GM23248 (cell line): ENCODE data around the gene MYL4. TPM values are rescaled to one million over a fixed set of nuclear protein-coding genes. Genes with fewer than 3 reads are reported as not detected.
A peak's percentile ranks its signal among the peaks of the same experiment; 100 is the strongest.

Experiments used
- DNase-seq: peaks from one replicate; pipeline ENCODE4 v3.0.0-alpha.2; 2015
- H2AFZ ChIP-seq: fragments of 200-600 bp; sonication (generic); 2 replicates; pipeline ENCODE4 v1.6.1; 2016; ENCODE audit warnings: antibody characterized with exemption
- H3F3A ChIP-seq: fragments of 200-600 bp; sonication (generic); 2 replicates; pipeline ENCODE4 v1.6.1; 2016; ENCODE audit warnings: mild to moderate bottlenecking, antibody characterized with exemption, mixed run types; ENCODE audit not compliant: insufficient read depth
- H3K27ac ChIP-seq: fragments of 200-600 bp; sonication (generic); 2 replicates; pipeline ENCODE4 v1.5.1; 2016; ENCODE audit warnings: mild to moderate bottlenecking
- H3K27me3 ChIP-seq: fragments of 200-600 bp; sonication (generic); replicated peaks from 2 replicates; pipeline ENCODE4 v1.6.1; 2016; ENCODE audit warnings: mild to moderate bottlenecking; ENCODE audit not compliant: insufficient read depth
- H3K36me3 ChIP-seq: fragments of 200-600 bp; sonication (generic); 2 replicates; pipeline ENCODE4 v1.6.1; 2016; ENCODE audit warnings: low read depth, mild to moderate bottlenecking
- H3K4me1 ChIP-seq: fragments of 200-600 bp; sonication (generic); 2 replicates; pipeline ENCODE4 v1.6.1; 2016; ENCODE audit warnings: mild to moderate bottlenecking; ENCODE audit not compliant: insufficient read depth
- H3K4me2 ChIP-seq: fragments of 200-600 bp; sonication (generic); one replicate; pipeline ENCODE4 v1.6.1; 2016; ENCODE audit warnings: mild to moderate bottlenecking; ENCODE audit not compliant: unreplicated experiment
- H3K4me3 ChIP-seq: fragments of 200-600 bp; sonication (generic); 2 replicates; pipeline ENCODE4 v1.5.1; 2016; ENCODE audit warnings: mild to moderate bottlenecking
- H3K79me2 ChIP-seq: fragments of 200-600 bp; sonication (generic); 2 replicates; pipeline ENCODE4 v1.6.1; 2016; ENCODE audit warnings: mild to moderate bottlenecking; ENCODE audit not compliant: insufficient read depth
- H3K9ac ChIP-seq: fragments of 200-600 bp; sonication (generic); 2 replicates; pipeline ENCODE4 v1.6.1; 2016; ENCODE audit warnings: mild to moderate bottlenecking
- H3K9me2 ChIP-seq: fragments of 200-600 bp; sonication (generic); 2 replicates; pipeline ENCODE4 v1.6.1; 2016; ENCODE audit warnings: mixed run types, mild to moderate bottlenecking, moderate library complexity; ENCODE audit not compliant: insufficient read depth
- H3K9me3 ChIP-seq: fragments of 200-600 bp; sonication (generic); one replicate; pipeline ENCODE4 v1.6.1; 2017; ENCODE audit warnings: low read depth
- H4K20me1 ChIP-seq: fragments of 200-600 bp; sonication (generic); 2 replicates; pipeline ENCODE4 v1.6.0; 2016; ENCODE audit not compliant: insufficient read depth
- EZH2 ChIP-seq: fragments of 200-600 bp; sonication (generic); IDR thresholded peaks from 2 replicates; pipeline ENCODE4 v1.6.1; 2018; ENCODE audit warnings: antibody characterized with exemption, mild to moderate bottlenecking; ENCODE audit not compliant: insufficient read depth, poor library complexity, severe bottlenecking
- EZH2phosphoT487 ChIP-seq: fragments of 200-600 bp; sonication (generic); IDR thresholded peaks from 2 replicates; pipeline ENCODE4 v1.6.1; 2018; ENCODE audit warnings: antibody characterized with exemption, moderate library complexity, mild to moderate bottlenecking, low read depth; ENCODE audit not compliant: insufficient read depth
- WGBS, 2 experiments: methylation state at CpG; one replicate each; pipeline ENCODE4 v1.1.6; 2015 to 2017; ENCODE audit warnings: low lambda C conversion rate in 2 of 2, low coverage in 1 of 2; ENCODE audit errors: missing lambda C conversion rate in 2 of 2; 5-methylcytosine and 5-hydroxymethylcytosine counted together
- in situ Hi-C: fragments of 300-500 bp; cut with MboI; formaldehyde crosslinking; loops from 2 replicates; pipeline ENCODE4 v1.15.0; 2020
- polyA plus RNA-seq: library from polyadenylated mRNA; unstranded; fragments of >200 nt; fragmentation: Nextera tagmentation; extraction: Ambion mirVana; gene quantifications from 2 replicates; pipeline ENCODE4 v1.2.1, GENCODE V29; 2016
- total RNA-seq: library from RNA; depleted of rRNA; stranded (reverse); fragments of >200 nt; shearing (Covaris generic); gene quantifications from 2 replicates; pipeline ENCODE4 v1.2.3, GENCODE V29; 2014

Gene MYL4
- total and polyA plus RNA-seq, 2 experiments from 2014 or later: not detected

GRCh38 chr17:47199627-47200324, 9.4 kb upstream of the MYL4 start:
- Histone ChIP-seq H3K27ac (no peak overlapping the region), H2AFZ (no peak overlapping the region), H3K27me3 (no peaks in the 10 kb centered on the region), H3K79me2 (no peaks in the 10 kb centered on the region), H3K9ac (no peak overlapping the region), H3K9me3 (no peaks in the 10 kb centered on the region), H3K4me2 (no peak overlapping the region), H3K4me1 (peaks cover 12% of the 10 kb centered on the region), H3K4me3 (no peak overlapping the region), H3F3A (peaks cover 13% of the 10 kb centered on the region), H3K36me3 (no peaks in the 10 kb centered on the region), H3K9me2 (no peaks in the 10 kb centered on the region), H4K20me1 (no peaks in the 10 kb centered on the region)
- no peak for DNase-seq
- no peak for TF ChIP-seq EZH2
- TF ChIP-seq EZH2phosphoT487: no peak
- in situ Hi-C loops: no loop called here
- WGBS, 2 experiments: 94 to 95% methylated on average over 8 of the region's 8 CpGs

GRCh38 chr17:47200325-47200664, 8.9 kb upstream of the MYL4 start:
- WGBS, 2 experiments: 72 to 80% methylated on average over 4 of the region's 4 CpGs
- H3K4me2 ChIP-seq: no peak overlapping the region
- in situ Hi-C loops: no loop called here
- no peaks in the 10 kb centered on the region for H3K36me3 ChIP-seq
- no peak overlapping the region for H3K4me3 ChIP-seq
- H3K27ac ChIP-seq: no peak overlapping the region
- TF ChIP-seq EZH2phosphoT487 (no peak), EZH2 (no peak)
- DNase-seq: no peak
- H3F3A ChIP-seq: peaks cover 17% of the 10 kb centered on the region
- H4K20me1 ChIP-seq: no peaks in the 10 kb centered on the region
- H3K9me3 ChIP-seq: no peaks in the 10 kb centered on the region
- no peaks in the 10 kb centered on the region for H3K27me3 ChIP-seq
- no peaks in the 10 kb centered on the region for H3K9me2 ChIP-seq
- H3K79me2 ChIP-seq: no peaks in the 10 kb centered on the region
- no peak overlapping the region for H2AFZ ChIP-seq
- H3K9ac ChIP-seq: no peak overlapping the region
- H3K4me1 ChIP-seq: peaks cover 16% of the 10 kb centered on the region

- no peaks in the 10 kb centered on the region for H3K36me3 ChIP-seq
- H3K27ac ChIP-seq: no peak overlapping the region
- WGBS, 2 experiments: 79 to 80% methylated on average over 4 of the region's 4 CpGs
- H2AFZ ChIP-seq: no peak overlapping the region
- no peak overlapping the region for H3K4me3 ChIP-seq
- no peak for DNase-seq
- H3K4me1 ChIP-seq: peaks cover 21% of the 10 kb centered on the region
- H3K9me3 ChIP-seq: no peaks in the 10 kb centered on the region
- H3F3A ChIP-seq: peaks cover 23% of the 10 kb centered on the region
- H3K9me2 ChIP-seq: no peaks in the 10 kb centered on the region
- no peaks in the 10 kb centered on the region for H3K27me3 ChIP-seq
- in situ Hi-C loops: no loop called here
- no peak for TF ChIP-seq EZH2phosphoT487
- no peak for TF ChIP-seq EZH2
- no peaks in the 10 kb centered on the region for H3K79me2 ChIP-seq
- no peaks in the 10 kb centered on the region for H4K20me1 ChIP-seq
- no peak overlapping the region for H3K4me2 ChIP-seq
- no peak overlapping the region for H3K9ac ChIP-seq
These were observed 8.0 kb upstream of the MYL4 start for GRCh38 chr17:47201166-47201565.

GRCh38 chr17:47203984-47204721, 5.0 kb upstream of the MYL4 start:
- Histone ChIP-seq H3K4me1 (peaks cover 21% of the 10 kb centered on the region), H3K27ac (peak overlapping the region; percentile 47)

More at GRCh38 chr17:47203984-47204721, 5.0 kb upstream of the MYL4 start:
- DNase-seq: peak; percentile 83
- Histone ChIP-seq H3K9ac (0 out of 2 replicates have a peak overlapping the region, but pooled peaks have one; percentile 2), H3K79me2 (no peaks in the 10 kb centered on the region), H3K36me3 (no peaks in the 10 kb centered on the region), H3K4me2 (peak overlapping the region; percentile 36), H4K20me1 (no peaks in the 10 kb centered on the region), H3K9me3 (no peaks in the 10 kb centered on the region), H3K27me3 (no peaks in the 10 kb centered on the region), H3F3A (peaks cover 23% of the 10 kb centered on the region), H3K9me2 (no peaks in the 10 kb centered on the region), H2AFZ (no peak overlapping the region), H3K4me3 (no peak overlapping the region)
- WGBS, 2 experiments: 13 to 14% methylated on average over 6 of the region's 6 CpGs
- in situ Hi-C loops: no loop called here
- TF ChIP-seq EZH2 (no peak), EZH2phosphoT487 (no peak)
